T-helper 2 cell (primary cell): Measurements from ENCODE around the gene SENP2.
"Not testable (repeated sequence)": the region's sequence is repeated elsewhere in the genome, so short reads cannot be mapped to it uniquely, and the experiment has no call there.

ENCODE experiments used
- DNase-seq, 5 experiments: peaks; one replicate each; pipeline versions ENCODE4 v3.0.0 to v3.0.0-alpha.2; 2012 to 2022

The SENP2 gene

DNA sequence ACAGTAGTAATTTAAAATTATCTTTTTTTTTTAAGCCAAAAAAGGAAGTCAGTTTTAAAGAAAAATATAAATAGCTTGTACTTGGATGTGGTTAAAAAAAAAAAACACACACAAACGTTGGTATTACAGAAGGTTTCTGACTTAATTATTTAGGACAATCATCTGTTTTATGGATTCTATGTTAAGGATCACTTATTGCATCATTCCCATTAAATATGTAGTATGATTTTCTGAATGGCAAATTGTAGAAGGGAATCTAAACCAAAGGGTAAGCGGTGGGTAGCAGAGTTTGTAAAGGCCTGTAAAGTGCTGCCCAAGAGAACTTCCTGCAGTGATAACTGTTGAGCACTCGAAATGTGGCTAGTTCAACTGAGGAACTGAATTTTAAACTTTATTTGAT lies 8.0 kb downstream of the SENP2 start:
- DNase-seq, result no peak

DNA sequence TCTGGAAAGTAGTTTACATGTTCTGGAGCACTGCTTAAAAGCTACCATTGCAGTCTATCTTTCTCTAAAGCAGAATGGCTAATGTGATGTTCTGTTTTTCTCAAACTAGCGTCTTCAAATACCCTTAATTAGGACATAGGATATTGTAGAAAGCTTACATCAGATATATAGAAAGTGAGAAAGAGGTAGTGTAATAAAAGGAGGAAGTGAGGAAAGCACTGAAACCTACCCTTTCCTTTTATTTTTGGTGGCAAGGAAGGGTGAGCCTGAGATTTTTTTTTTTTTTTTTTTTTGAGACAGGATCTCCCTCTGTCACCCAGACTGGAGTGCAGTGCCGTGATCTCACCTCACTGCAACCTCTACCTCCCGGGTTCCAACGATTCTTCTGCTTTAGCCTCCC lies 9.4 kb downstream of the SENP2 start:
- no peak for DNase-seq

DNA sequence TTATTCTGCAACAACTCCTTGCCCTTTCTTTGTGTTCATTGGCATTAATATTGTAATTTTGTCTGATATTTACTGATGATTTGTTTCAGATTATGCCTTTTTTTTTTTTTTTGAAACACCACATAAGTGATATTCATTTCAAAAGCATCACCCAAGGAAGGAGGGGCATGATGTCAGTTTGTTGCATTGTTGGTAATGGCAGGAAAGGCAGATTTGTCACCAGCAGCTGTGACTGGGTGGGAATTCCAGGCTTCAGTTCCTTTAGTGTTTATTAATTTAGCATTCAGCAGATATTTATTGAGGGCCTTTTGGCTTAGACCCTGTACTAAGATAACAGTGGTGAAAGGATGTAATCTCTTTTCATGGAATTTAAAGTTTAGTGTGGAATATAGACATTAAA lies 19.5 kb downstream of the SENP2 start:
- no peak for DNase-seq

DNA sequence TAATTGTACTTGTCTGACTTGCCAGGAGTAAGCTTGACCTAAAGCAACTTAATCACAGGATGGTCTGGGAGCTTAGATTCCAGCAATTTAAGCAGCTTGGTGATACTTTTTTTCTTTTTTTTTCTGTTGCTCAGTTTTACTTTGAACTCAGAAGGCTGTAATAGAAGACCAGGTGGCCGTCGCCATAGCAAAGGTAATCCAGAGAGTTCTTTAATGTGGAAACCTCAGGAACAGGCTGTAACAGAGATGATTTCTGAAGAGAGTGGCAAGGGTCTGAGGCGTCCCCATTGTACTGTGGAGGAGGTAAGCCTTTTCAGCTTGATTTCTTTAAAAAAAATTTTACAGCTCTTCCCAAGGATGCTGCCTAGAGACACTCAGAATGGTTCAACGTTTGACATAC lies 20.1 kb downstream of the SENP2 start:
- no peak for DNase-seq

DNA sequence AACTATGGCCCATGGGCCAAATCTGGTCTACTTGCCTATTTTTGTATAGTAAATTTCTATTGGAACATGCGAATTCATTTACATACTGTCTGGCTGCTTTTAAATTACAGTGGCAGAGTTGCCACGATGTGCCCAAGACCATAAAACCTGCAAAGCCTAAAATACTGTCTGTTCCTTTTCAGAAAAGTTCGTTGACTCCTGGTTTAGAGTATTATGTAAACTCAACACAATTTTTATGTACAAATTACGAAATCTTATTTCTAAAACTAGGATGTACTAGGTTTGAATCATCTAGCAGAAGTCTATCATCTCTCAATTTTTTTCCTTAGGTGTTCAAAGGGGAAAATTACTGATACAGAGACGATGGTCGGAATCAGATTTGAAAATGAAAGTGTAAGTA lies 26.9 kb downstream of the SENP2 start:
- peak in 1 of 5 experiments; percentile 13 for DNase-seq

DNA sequence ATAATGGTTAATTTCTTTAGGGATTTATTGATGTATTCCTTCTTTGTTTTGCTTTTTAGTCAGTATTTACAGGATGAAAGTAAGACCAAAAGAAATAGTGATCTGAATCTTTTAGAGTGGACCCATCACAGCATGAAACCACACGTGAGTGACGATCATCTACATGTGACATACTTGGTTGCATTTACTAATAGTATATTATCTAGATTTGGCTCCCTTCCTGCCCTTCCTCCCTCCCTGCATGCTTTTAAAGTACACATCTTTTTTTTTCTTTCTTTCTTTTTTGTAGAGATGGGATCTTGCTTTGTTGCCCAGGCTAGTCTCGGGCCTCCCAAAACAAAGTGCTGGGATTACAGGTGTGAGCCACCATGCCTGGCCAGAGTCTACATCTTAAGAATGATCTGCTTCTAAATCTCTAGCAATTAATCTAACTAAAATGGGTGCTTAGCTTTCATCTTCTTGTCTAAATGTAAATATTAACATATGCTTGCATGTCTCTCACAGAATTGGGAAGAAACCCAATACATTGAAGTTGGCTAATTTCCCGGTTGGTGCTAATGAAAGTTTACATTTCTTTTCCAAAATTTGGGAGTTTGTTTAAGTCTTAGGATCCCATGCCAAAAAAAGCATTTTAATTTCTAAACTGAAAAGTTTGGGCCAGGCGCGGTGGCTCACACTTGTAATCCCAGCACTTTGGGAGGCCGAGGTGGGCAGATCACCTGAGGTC lies 38.0 kb downstream of the SENP2 start:
- no peak for DNase-seq

DNA sequence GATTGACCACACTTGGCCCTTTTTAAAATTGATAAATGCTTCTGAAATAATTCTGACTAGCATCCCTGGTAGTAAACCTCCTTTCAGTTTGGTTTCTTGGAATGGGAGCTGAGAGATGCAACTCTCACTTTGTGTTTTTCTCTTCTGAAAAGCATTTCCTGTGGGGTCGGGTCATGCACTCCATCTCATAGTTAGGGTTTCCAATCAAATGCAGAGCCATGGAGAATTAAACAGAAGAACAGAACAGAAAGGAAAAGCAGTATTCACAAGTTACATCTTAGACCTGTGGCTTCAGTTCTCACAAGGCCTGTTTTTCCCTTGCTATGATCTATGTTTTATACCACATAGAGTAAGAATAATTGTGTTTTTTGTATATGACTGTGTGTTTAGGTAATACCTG lies 39.7 kb downstream of the SENP2 start:
- peak in 1 of 5 experiments; percentile 7 for DNase-seq

DNA sequence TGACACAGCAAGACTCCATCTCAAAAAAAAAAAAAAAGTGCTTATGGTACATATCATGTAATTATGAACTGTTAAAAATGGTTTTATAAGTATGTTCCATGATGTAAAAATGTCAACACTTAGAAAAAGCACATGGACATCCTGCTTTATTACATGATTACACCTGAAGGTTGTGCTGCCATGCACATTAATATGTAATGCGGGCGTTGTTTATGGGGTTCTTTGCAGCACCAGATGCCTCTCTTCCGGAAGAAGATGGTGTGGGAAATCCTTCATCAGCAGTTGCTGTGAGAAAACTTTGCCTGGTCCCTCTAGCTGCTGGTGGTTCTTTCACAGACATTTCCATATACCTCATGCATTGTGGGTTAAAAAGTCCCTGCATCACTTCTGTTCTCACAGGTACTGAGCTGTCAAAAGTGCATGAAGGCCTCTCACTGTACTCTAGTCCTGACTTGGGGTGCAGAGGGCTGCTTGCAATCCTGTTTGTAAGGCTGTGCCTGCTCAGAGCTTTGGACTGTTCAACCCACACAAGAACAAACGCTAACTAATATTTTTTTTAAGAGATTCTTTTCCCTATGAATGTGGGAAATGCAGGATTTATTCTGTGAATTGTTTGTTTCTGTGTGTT lies 43.6 kb downstream of the SENP2 start:
- no peak for DNase-seq

DNA sequence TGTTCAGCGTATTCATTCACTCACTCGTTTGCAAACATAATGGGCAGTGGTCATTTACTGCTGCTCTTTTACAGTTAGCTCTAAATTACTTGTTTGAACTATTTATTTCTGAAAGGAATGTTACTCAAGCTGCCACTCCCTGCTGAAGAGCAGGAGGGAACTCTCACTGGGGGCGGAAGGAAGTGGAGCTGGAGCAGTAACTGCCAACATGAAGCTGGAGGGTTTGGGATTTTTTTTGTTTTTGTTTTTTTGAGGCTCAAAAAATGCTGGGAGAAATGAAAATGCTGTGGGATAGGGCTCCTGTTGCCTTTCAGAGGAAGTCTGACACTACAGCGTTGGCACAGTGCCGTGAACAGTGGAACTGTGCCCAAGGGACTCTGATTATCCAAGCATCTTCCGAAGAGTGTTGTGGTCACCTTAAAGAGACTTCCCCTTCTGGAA lies 44.1 kb downstream of the SENP2 start:
- no peak for DNase-seq

DNA sequence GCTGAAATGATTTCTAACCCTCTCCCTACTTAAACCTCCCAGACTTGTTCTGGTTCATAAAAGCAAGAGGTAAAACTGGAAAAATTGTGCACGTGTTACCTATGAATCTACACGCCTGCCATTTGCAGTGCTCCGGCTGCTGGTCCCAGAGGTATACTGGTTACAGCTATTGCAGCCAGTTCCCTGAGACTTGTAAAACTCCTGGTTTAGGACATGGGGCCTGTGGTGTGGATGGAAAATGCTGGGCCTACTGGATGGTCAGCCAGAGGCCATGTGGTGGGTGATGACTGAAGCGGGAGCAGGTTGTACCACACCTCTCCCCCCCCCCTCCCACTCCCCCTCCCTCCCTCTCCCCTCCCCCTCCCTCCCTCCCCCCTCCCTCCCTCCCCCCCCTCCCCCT lies 45.0 kb downstream of the SENP2 start:
- no peak for DNase-seq

DNA sequence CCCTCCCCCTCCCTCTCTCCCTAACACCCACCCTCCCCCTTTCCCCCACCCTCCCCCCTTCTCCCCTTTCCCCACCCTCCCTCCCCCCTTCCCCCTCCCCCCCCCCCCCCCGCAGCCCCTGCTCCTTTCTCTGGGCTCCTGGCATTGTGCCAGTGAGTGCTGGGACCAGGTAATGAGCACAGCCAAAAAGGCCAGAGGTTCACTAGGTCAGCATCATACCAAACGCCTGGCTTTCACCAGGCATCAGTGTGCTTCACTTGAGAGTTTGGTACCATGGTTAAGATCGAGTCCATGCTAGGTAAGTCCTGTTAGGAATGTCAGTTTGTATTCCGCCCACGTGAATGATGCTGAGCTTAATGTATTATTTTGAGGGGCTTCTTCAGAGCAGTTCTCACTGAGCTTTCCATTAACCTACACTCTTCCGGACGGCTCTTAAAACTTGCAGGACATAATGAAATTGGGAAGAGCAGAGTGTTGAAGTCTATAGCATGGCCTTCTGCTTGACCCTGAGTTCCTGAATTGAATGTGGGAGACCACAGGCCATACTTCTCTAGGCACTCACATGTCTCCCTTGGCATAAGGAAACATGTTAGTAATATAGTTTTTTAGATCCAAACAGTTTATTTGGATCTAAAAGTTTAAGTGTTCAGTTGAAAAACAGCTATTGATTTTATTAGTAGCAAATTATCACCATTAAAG lies 45.6 kb downstream of the SENP2 start:
- no peak for DNase-seq

DNA sequence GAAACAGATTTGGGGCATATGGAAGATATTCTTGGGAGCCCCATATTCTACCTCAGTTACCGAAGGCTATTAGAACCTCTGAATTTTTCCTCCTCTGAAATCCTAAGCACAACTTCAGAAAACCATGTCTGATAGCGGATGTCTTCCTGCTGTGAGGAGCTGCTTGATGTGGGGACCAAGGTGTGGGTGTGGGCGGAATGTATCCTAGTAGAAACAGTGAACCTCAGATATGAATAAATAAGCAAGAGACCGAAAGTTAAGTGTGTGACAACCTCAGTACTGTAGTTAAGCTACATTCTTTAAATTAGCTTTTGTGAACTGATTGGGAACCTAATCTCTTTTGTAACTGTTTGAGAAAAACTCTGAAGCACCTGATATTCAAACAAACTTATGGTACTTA lies 46.9 kb downstream of the SENP2 start:
- no peak for DNase-seq

DNA sequence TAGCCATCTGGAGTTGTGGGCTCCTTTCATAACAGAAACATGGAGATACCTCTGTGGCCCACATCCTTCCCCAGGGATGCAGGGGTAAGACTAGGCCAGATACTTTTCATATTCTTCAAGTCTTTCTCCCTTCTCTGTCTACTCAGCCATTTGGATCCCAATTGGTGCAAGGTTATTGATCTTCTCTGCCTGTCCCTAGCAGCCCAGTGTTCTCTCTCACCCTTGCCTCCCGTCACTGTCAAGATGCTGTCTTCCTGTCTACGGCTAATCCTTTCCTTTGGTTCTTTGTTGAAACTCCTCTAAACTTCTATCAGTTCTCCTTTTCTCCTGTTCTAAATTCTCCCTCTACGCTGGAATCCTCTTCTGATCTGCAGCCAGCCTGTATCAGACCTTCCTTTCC lies 51.3 kb downstream of the SENP2 start:
- no peak for DNase-seq

DNA sequence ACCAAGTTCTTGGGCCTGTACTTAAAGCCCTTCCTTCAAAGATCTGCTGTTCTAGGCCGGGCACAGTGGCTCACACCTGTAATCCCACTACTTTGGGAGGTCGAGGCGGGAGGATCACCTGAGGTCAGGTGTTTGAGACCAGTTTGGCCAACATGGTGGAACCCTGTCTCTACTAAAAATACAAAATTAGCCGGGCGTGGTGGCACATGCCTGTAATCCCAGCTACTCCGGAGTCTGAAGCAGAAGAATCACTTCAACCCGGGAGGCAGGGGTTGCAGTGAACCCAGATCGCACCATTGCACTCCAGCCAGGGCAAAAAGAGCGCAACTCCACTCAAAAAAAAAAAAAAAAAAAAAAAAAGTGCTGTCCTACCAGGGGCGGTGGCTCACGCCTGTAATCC lies 52.6 kb downstream of the SENP2 start:
- DNase-seq, result not testable (repeated sequence)

DNA sequence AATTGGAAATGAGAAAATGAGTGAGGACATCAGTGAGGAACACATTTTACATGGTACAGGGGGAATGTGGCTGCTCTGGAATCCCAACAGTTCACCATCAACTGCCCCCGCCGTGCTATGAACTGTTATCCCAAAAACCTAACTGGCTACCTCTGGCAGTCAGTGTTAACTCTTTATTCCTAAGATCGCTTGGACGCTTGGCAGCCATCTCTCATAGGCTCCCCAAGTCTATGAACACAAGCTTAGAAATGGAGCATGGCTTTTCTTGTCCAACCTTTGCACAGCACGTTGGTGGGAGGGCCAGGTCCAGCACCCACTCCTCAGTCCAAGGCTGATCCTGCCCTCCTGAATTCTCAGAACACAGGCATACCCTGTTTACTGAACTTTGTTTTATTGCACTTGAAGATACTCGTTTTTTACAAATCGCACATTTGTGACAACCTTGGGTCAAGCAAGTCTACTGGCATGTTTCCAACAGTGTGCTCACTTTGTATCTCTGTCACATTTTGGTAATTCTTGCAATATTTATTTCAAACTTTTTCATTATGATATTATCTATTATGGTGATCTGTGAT lies 53.6 kb downstream of the SENP2 start:
- no peak for DNase-seq

DNA sequence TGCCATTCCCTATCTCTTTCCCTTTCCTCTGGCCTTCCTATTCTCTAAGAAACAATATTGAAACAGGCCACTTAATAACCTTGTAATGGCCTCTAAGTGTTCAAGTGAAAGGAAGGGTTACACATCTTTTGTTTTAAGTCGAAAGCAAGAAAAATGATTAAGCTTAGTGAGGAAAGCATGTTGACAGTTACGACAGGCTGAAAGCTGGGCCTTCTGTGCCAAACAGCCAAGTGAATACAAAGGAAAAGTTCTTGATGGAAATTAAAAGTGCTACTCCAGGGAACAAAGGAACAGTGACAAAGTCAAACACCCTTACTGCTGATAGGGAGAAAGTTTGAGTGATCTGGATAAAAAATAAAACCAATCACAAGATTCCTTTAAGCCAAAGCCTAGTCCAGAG lies 54.2 kb downstream of the SENP2 start:
- DNase-seq, result no peak

DNA sequence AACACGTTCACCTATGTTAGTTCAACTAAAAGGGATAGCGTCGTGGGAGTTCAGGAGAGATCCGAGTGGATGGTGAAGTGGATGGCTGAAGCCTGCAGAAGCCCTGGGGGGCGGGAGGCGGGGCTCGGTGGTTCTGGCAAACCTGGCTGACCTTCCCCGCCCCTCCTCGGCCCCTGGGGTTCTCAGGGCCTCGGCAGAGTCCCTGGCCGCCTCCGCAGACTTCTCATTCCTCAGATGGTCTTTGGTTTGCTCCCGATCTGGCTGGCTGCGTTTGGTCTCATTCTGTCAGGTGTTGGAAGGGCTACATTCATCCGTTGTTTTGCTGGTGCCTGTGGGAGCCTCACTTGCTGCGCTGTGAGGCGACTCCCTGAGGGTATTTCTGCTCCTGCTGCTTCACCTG lies 59.1 kb downstream of the SENP2 start:
- not testable (repeated sequence) for DNase-seq

DNA sequence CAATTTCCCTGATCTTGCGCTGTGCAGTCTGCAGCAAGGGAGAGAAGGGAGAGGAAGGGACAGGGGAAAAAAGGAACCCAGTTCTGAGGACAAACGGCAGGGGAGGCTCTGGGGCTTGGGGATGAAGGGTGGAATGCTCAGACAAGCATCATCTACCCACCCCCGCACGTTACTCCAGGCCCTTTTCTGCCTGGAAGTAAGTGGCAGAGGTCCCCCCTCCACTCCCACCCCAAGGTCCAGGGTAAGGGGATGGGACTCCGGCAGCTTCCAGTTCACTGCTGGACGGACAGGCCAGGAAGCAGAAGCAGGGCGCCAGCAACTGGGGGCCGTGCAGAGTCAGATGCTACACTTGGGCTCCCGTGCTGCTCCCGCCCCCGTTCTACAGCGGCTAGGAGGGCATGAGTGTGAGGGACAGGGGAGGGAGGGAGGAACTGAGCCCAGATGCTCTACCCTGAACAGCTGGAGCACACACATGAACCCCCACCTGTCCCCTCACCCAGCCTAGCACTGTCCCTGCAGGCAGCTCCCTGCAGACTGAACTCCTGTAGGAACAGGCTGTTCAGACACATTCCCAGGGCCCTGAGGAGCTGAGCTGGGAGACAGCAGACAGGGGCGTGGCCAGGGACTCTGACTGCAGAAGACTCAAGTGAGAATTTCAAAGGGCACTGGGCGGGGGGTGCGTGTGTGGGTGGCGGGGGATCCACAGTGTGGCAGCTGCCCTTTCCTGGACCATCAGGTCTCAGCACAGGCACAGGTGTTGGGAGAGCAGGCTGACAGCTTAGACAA lies 59.7 kb downstream of the SENP2 start:
- DNase-seq, result no peak

DNA sequence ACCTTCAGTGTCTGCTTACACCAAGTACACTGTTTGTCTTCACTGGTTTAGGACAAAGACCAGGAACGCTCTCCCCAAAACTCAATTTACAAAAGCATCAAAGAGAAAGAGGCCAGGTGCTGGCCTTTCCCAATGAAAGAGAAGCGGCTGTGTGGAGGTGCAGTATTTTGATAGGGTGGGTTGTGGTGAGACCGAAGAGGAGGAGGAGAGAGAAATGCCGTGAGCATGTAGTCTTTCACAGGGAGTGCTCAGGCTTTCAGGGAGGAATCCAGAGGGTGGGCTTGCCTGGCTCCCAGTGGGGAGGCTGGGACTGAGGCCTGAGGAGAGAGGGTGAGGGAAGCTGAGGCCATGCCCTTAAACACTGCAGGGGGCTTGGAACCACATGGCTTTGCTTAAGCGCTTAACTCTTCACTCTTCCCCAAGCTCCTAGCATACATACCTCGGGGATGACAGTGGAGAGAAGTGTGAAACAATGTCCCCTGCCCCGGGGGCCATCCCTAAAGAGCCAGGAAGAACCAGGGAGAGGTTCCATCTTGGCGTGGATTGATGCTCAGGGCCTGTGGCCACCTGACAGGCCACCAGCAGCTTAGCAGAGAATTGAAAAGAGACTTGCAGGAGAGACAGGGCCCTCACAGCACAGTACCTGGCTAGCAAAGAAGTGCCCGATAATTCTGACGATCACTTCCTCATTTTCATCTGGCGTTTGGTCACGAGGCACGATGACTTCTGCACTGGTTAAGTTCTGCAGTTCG lies 60.5 kb downstream of the SENP2 start:
- DNase-seq, result no peak

DNA sequence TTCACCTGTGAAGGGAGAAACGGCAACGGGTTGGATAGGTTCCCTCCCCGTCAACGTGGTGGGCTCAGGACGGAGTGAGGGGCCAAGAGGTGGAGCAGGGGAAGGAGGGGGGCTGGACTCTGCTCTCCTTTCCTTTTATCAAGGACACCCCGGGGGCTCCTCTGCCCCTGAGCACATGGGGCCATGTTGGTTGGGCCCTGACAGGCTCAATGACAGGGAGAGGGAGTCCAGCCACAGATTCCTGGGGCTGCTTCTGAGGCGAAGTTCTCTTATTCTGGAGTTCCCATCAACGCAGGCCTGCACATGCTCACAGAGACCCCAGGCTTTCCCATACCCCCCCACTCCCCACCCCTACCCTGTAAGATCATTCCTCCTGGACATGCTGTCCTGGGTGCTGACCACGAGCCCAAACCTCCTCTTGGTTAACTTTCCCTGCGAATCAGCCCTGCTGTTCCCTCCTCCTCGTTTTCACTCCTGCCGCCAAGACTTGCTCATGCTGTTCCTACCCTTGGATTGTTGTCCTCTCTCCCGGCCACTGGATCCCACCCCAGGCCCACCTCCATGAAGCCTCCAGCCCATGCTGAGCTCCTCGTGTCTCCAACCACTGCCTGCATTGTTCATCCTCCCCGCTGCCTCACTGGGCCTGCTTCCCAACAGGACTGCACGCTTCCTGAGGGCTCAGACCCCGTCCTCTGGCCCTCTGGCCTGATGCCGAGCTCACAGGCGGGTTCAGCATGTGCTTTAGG lies 61.2 kb downstream of the SENP2 start:
- DNase-seq, result no peak

DNA sequence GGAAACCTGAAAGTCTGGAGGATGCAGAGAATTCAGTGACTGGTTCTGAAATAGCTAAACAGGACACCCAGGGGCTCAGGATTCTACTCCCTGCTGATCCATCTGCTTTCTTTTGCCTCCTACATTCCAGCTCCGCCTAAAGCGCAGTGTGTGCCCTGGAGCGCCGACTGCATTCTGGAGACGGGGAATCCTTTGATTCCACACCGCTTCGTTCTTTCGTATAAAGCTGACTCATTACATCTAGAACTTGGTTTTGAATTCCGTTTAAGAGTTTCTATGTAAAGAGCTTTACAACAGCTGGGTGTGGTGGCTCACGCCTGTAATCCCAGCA lies 61.8 kb downstream of the SENP2 start:
- no peak for DNase-seq

DNA sequence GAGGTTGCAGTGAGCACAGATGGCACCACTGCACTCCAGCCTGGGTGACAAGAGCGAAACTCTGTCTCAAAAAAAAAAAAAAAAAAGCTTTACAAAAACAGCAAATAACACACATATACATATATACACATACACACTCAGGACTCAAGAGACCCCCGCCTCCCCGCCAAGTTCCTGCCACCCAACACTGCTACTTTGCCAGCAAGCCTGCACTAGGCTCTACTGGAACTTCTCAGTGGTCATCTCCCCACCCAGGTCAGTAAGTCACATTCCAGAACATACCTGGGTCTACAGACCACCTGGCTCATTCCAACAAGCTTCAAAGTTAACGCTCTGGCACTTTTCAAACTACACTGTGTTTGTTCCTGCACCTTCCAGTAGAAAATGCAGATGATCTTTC lies 62.3 kb downstream of the SENP2 start:
- no peak for DNase-seq
